DMS153 treated with DMSO at 0.1 percent for 48 hours (cell line): Measurements from ENCODE around the gene ATP8A2.
A peak's percentile ranks its signal among the peaks of the same experiment; 100 is the strongest.

Source experiments
- DNase-seq: peaks from one replicate; lab custom pipeline; 2025; ENCODE audit not compliant: unreplicated experiment; lab: John Stamatoyannopoulos, UW

Gene ATP8A2

GRCh38 chr13:25722893-25723292, 351.1 kb downstream of the ATP8A2 start:
- no peak for DNase-seq

DNA sequence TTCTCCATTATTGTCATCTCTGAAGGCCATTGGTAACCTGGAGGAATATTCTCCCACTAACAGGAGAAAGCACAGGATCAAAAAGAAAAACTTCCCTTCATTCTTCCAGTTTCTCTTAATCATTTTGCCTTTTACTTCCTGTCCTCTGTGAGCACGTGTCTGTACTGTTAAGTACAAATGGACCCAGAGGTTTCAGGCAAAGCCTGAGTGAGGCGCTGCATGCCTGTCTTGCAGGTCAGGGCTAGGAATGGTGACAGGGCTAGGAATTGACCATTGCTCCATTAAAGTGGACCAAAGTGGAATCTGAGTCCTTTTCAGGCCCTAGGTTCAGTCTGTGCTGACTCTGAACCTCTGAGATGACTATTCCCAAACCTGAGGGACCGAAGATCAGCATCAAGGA, 353.3 kb downstream of the ATP8A2 start:
- DNase-seq = no peak

DNA sequence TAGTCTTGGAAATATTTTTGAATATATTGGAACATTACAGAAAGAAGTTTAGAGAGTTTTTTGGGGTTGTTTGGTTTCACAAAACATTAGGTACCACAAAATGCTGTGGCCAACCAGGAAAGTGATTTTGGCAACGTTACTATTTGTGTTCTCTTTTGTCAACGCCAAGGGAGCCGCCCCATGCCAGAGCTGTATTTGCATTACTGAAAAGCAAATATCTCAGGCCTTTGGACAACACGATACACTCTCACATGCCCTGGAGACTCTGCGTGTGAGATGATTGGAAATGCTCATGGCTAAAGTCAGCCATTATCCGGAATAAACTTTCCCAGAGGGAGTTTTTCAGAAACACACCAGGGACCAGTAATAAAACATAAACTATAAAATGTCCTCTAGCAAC, 355.5 kb downstream of the ATP8A2 start:
- DNase-seq = peak; percentile 84

DNA sequence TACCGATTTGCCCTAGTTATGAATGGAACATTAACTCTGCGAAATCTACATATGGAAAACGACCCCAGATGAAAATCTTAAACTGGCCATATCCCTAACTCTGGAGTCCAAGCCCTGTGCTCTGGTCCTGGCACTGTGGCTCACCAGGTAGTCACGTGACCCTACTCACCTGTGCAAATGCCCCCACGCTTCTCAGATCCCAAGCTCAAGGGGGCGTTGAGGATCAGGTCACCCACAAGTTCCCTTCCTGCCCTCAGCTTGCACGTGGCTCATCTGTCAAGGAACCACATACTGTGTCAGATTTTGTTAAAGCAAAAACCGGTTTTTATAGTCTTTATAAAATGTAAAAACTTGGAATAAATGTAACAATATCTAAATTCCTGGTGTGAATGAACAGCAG, 356.0 kb downstream of the ATP8A2 start:
- DNase-seq = no peak

GRCh38 chr13:25729201-25729600, 357.4 kb downstream of the ATP8A2 start:
- no peak for DNase-seq

GRCh38 chr13:25731037-25731436, 359.3 kb downstream of the ATP8A2 start:
- DNase-seq = no peak

DNA sequence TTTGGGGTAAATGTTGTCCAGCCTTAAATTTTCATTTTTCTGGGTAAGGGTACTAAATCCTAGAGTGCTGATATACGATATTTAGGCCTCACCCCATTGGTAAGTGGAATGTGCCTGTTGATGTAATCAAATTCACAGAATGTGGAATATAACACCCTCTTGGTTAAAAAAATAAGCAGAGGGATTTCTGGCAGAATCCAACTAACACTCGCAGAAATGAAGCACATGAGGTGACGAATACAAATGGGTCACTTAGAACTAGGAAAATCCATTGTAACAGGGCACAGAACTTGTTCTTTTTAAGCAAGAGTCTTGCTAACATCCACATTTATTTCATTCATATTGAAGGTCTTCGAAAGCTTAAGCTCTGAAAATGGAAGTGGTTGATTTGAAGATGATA, 359.8 kb downstream of the ATP8A2 start:
- no peak for DNase-seq

DNA sequence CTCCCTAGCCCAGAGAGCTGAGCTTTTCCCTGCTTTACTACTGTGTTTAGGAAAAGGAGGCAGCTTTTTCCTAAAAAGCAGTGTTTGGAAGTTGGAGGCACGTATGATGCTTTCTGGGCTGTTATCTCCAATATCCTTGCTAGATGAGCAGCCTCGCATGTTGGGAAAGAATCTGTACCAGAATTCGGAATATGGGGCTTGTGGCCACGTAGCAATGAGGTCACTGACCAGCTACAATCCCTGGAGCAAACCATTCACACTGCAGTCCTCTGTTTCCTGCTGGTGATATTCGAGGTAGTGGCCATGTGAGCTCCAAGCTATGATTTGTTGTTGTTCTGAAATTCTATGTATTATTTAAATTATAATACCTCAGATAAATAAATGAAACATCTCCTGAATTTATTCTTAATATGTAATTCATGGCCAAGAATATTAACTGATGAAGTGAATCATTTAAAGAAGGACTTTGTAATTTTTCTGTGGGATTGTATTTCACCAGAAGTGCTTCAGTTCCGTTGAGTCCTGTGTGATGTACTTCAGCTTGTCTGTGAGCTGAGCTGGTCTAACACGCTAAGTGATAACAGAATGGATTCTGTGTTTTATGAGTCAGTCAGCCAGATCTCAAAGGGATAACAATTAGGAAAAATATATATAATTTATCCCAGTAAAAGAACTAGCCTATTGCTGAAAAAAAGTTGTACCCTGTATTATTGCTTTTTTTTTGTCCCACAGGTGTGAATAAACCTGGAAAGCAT, 360.5 kb downstream of the ATP8A2 start:
- DNase-seq = no peak

DNA sequence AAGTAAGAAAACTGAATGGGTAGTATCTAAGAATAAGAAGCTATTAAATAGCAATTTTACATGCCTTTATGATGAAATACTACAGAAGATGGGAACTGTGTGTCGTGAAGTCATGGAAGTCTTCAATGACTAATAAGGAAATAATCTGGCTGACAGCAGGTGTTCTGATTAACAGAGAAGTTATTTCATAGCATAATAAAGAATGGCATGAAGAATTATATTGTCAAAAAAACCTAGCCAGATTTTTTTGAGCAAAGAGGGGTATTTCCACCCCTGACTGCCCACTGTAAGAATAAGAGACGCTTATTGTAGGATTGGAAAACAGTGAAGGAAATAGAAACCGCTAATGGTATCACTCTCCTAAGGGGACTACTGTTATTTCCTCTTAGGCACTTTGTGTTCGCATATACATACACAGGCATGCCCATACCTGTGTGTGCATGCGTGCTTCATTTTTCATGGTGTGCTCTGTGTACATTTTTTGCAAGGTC, 361.3 kb downstream of the ATP8A2 start:
- no peak for DNase-seq

- no peak for DNase-seq
Measured at GRCh38 chr13:25733696-25734435, 362.1 kb downstream of the ATP8A2 start.

GRCh38 chr13:25738342-25739196, 366.8 kb downstream of the ATP8A2 start:
- DNase-seq = peak; percentile 71

DNA sequence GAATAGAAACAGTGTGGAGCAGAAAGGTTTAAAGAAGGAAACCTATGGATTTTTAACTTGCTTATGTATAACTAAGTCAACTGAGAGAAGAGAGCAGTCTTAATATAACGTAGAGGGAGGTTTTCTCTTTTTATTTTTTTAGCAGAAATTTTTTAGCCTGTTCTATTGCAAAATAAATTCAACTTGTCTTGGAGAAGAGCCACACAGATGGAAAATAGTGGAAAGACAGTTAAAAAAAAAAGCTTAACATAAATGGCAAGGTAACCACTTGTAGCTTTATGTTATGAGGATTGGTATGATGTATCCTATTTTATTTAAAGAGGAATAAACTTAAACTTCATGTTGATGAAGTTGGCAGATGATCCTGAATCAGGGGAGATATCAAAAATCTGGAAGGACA, 367.6 kb downstream of the ATP8A2 start:
- no peak for DNase-seq

DNA sequence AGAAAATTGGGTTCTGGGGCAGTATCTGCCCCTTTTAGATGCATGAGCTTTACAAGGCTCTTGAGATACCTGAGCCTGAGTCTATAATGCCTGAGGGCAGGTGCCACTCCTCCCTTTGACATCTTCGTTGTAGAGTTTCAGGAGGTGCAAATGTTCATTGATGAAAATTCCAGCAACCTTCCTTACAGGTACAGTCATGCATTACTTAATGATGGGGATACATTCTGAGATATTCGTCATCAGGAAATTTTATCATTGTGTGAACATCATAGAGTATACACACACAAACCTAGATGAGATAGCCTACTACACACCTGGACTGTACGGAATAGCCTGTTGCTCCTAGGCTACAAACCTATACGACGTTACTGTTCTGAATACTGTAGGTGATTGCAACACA, 370.0 kb downstream of the ATP8A2 start:
- DNase-seq = no peak

- no peak for DNase-seq
Measured at GRCh38 chr13:25742220-25742619, 370.4 kb downstream of the ATP8A2 start.

GRCh38 chr13:25743421-25743820, 371.6 kb downstream of the ATP8A2 start:
- no peak for DNase-seq

DNA sequence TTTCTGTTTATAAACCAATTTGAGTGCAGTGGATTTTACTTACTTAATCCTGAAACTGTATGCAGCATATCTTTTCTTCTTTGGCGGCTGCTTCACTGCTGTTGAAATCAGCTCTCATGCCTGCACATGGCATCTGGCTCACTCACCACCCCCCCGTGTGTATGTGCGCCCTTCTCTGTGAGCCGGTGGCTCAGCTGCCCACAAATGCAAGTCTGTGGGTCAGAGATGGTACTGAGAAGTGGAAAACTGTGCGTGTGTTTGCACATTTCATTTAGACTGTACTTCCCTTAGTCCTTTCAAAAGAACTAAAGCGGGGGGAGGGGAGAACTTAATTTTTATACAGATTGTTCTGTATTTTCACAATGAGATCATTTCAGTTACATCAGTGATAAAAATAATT, 372.4 kb downstream of the ATP8A2 start:
- no peak for DNase-seq

GRCh38 chr13:25746131-25746530, 374.4 kb downstream of the ATP8A2 start:
- DNase-seq = no peak

DNA sequence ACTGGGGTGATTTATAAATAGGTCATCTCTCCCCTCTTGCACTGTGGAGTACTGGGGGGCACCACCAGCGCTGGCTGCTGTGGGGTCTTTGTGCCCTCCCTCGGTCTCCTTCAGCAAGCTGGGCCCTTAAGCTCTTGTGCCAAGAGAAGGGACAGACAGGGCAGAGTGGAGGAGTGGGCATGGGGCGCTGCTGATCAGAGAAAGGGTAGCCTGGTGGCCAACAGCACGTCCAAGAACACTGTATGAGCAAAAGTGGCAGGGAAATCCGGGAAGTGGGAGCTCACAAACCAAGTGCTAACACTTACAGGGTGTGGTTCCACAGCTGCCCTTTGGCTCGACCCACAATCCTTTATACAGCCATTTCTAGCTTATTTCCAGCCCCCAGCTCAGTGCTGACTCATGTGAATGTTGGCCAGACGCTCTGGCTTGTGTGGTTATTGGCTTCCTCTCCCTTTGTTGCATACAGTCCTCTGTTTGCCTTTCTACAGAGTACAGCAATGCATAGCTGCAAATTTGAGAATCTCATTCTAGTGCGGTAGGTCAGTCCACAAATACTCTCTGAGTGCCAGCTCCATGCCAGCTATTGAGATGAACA, 381.3 kb downstream of the ATP8A2 start:
- DNase-seq = peak; percentile 46

DNA sequence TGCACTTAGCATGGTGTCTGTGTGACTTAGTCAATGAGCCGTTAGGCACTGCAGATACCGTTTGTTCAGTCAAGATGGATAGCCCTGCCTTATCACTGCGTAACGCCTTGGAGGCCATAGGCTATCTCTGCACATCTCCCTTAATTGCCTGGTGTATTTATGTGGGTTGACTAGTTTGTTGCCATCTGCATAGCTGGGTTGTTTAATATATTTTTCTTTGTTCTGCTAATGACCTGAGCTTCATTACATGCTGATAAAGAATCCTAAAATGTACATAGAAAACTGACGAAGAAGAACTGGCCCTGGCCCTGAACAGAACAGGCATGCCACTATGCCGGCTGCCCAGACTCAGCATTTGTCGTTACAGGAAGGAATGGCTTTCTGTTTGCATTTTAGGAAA, 382.2 kb downstream of the ATP8A2 start:
- no peak for DNase-seq

DNA sequence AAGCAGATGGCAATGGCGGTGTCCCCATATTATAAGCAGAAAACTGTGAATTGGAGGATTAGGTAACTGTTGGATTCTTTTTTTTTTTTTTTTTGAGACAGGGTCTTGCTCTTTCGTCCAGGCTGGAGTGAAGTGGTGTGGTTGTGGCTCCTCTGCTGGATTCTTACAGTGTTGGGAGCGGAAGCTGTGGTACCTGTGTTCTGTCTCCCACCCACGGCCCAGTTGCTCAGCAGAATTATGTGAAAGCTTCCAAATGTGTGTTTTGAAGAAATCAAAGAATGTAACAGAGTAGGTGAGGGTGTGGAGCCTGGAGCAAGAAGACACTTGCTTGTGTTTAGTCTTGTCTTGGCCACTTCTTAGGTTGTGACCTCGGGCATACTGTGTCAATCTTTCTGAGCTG, 384.5 kb downstream of the ATP8A2 start:
- no peak for DNase-seq

DNA sequence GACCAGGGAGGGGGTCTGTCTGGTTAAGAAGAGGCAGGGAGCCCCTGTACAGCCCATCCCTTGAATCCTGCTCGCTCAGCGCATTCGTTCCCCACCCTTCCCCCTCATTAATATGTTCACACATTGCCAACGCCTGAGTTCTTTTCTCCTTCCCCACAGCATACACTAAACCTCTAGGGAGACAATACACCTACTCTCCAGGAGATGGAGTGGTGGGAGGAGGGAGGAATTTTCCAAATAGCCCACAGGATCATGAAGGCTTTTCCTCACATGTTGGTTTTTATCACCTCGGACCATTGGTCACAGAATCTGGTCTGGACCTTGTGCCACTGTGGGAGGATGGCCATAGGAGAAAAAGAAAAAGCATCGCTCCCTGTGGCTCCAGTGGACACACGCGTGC, 385.1 kb downstream of the ATP8A2 start:
- no peak for DNase-seq
